ENCODE results near the gene ITGB4.

Gene ITGB4

GRCh38 chr17:75762513-75763268, 41.4 kb downstream of the ITGB4 start:
- Histone ChIP-seq H3K4me1 (ENCODE audit: control insufficient read depth, insufficient read depth, low read length) (peaks cover 8% of the 10 kb centered on the region), H3K27ac (ENCODE audit: low read depth, low read length) (no peak overlapping the region), H3K9ac (ENCODE audit: low read length) (no peak overlapping the region), H3K27me3 (ENCODE audit: control insufficient read depth, insufficient read depth, low read length) (no peaks in the 10 kb centered on the region), H3K36me3 (ENCODE audit: control insufficient read depth, insufficient read depth, low read length) (peaks cover 2% of the 10 kb centered on the region), H3K4me3 (ENCODE audit: low read length) (no peak overlapping the region)

DNA sequence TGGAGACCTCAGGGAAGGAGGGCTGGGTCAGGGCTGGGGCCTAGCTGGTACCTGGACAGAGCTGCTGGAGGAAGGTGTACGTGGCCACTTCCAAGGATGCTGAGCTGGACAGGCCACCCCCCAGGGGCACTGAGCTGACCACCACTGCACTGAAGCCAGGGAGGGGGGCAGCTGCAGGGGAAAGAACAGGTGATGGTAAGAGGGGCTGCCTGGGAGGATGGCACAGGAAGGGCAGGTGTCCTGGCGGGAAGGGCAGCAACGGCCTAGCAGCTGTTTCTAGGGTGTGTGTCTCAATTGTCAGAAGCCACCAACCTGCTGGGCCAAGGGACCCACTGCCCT, 42.0 kb downstream of the ITGB4 start:
- H3K36me3 ChIP-seq (ENCODE audit: control insufficient read depth, insufficient read depth, low read length) = no peaks in the 10 kb centered on the region
- H3K4me3 ChIP-seq (ENCODE audit: low read length) = no peak overlapping the region
- no peak overlapping the region for H3K27ac ChIP-seq (ENCODE audit: low read depth, low read length)
- no peaks in the 10 kb centered on the region for H3K27me3 ChIP-seq (ENCODE audit: control insufficient read depth, insufficient read depth, low read length)
- peaks cover 8% of the 10 kb centered on the region for H3K4me1 ChIP-seq (ENCODE audit: control insufficient read depth, insufficient read depth, low read length)
- H3K9ac ChIP-seq (ENCODE audit: low read length) = no peak overlapping the region

DNA sequence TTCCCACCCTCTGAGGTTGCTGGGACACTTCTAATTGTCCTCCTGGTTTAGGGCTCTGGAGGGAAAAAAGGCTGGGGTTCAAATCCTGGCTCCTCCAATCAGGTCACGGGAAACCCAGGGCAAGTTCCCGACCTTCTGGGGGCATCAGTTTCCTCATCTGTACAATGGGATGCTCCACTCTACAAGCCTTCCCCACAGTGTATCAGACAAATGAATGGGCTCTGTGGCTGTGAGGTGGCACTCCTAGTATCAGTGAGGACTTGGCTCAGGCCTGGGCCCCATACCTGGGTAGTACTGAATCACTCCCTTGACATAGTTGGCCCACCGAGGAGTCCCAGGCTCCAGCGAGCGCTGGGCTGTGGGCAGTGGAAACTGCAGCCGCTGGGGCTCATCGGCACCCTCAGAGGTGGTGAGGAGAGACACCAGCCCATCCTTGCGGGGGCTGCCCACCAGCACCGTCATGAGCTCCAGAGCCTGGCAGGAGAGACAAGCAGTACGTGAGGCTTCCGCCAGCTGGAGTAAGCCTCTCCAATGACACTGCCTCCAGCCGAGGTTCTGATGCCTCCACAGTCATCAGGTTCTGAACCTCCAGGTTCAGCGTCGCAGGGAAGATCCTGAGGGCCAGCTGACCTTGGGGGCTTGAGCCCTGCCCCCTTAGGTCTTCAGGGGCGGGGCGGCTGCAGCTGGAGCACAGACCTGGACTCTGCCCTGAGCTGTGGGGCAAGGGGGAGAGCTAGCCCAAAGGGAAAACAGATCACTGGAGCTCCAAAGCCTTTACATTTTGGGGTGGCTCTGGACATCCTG, 42.6 kb downstream of the ITGB4 start:
- Histone ChIP-seq H3K36me3 (ENCODE audit: control insufficient read depth, insufficient read depth, low read length) (no peaks in the 10 kb centered on the region), H3K9ac (ENCODE audit: low read length) (peak overlapping the region; percentile 71), H3K4me1 (ENCODE audit: control insufficient read depth, insufficient read depth, low read length) (peaks cover 8% of the 10 kb centered on the region), H3K27me3 (ENCODE audit: control insufficient read depth, insufficient read depth, low read length) (no peaks in the 10 kb centered on the region), H3K4me3 (ENCODE audit: low read length) (peak overlapping the region; percentile 72), H3K27ac (ENCODE audit: low read depth, low read length) (no peak overlapping the region)

DNA sequence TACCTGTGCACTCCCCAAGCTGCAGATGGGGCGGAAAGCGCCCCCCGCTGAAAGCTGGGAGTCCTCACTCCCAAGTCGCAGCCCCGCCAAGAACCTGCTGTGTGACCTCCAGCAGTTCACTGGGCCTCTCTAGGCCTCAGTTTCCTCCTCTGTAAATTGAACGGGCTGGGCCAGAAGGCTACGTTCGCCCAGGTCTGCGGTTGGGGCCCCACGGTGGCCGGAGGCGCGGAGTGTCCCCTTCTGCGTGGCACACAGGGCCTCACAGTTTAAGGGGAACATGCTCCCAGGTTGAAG, 43.1 kb downstream of the ITGB4 start:
- peaks cover 8% of the 10 kb centered on the region for H3K4me1 ChIP-seq (ENCODE audit: control insufficient read depth, insufficient read depth, low read length)
- H3K4me3 ChIP-seq (ENCODE audit: low read length) = peak overlapping the region; percentile 72
- no peaks in the 10 kb centered on the region for H3K36me3 ChIP-seq (ENCODE audit: control insufficient read depth, insufficient read depth, low read length)
- no peaks in the 10 kb centered on the region for H3K27me3 ChIP-seq (ENCODE audit: control insufficient read depth, insufficient read depth, low read length)
- peak overlapping the region; percentile 71 for H3K9ac ChIP-seq (ENCODE audit: low read length)
- H3K27ac ChIP-seq (ENCODE audit: low read depth, low read length) = peak overlapping the region; percentile 83

DNA sequence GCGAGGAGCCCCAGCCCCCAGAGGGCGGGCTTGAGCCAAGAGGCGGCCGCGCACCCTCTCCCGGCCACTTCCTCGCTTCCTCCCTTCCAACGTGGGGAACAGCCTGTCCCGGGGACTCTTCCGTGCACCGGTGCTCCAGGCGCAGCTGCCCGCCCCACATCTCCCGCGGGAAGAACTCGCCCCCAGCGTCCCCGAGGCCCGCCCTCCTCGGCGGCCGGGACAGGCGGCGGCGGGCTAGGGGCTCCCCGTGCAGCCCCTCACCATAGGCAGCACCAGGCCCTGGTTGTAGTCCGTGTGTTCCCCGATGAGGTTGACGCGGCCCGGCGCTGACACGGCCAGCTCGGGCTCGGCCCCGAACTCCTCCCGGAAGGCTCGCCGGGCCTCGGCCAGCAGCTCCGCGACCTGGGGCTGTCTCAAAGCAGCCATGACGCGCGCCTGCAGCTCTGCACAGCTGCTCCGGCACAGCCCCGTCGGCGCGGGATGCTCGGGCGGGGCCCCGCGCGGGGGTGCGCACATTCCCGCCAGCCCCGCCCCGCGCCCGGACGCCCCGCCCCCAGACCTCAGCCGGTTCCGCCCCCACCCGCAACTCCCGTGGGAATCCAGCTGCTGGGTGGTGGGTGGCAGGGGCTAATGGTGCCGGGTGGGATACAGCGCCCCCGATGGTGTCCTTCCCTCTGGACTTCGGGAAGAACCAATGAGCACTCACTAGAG, 43.6 kb downstream of the ITGB4 start, which contains the start of gene GALK1:
Gene GALK1 (minus strand): TSS at position 482 of the 711 bp plus-strand sequence. CDS start 56 bp downstream, at position 426.
- peak within 1 kb of the TSS; percentile 72 for H3K4me3 ChIP-seq (ENCODE audit: low read length)
- H3K36me3 ChIP-seq (ENCODE audit: control insufficient read depth, insufficient read depth, low read length) = no peaks in the 10 kb centered on the region
- no peaks in the 10 kb centered on the region for H3K27me3 ChIP-seq (ENCODE audit: control insufficient read depth, insufficient read depth, low read length)
- peaks cover 8% of the 10 kb centered on the region for H3K4me1 ChIP-seq (ENCODE audit: control insufficient read depth, insufficient read depth, low read length)
- H3K27ac ChIP-seq (ENCODE audit: low read depth, low read length) = peak within 1 kb of the TSS; percentile 83
- peak within 1 kb of the TSS; percentile 71 for H3K9ac ChIP-seq (ENCODE audit: low read length)

GRCh38 chr17:75765981-75766380, 44.7 kb downstream of the ITGB4 start:
- no peaks in the 10 kb centered on the region for H3K36me3 ChIP-seq (ENCODE audit: control insufficient read depth, insufficient read depth, low read length)
- peaks cover 8% of the 10 kb centered on the region for H3K4me1 ChIP-seq (ENCODE audit: control insufficient read depth, insufficient read depth, low read length)
- H3K9ac ChIP-seq (ENCODE audit: low read length) = no peak overlapping the region
- H3K27ac ChIP-seq (ENCODE audit: low read depth, low read length) = no peak overlapping the region
- H3K4me3 ChIP-seq (ENCODE audit: low read length) = no peak overlapping the region
- H3K27me3 ChIP-seq (ENCODE audit: control insufficient read depth, insufficient read depth, low read length) = no peaks in the 10 kb centered on the region

- H3K36me3 ChIP-seq (ENCODE audit: control insufficient read depth, insufficient read depth, low read length) = no peaks in the 10 kb centered on the region
- H3K27ac ChIP-seq (ENCODE audit: low read depth, low read length) = no peak overlapping the region
- no peak overlapping the region for H3K9ac ChIP-seq (ENCODE audit: low read length)
- H3K27me3 ChIP-seq (ENCODE audit: control insufficient read depth, insufficient read depth, low read length) = no peaks in the 10 kb centered on the region
- no peak overlapping the region for H3K4me3 ChIP-seq (ENCODE audit: low read length)
- peaks cover 8% of the 10 kb centered on the region for H3K4me1 ChIP-seq (ENCODE audit: control insufficient read depth, insufficient read depth, low read length)
Observed at GRCh38 chr17:75767881-75768280, 46.6 kb downstream of the ITGB4 start.

DNA sequence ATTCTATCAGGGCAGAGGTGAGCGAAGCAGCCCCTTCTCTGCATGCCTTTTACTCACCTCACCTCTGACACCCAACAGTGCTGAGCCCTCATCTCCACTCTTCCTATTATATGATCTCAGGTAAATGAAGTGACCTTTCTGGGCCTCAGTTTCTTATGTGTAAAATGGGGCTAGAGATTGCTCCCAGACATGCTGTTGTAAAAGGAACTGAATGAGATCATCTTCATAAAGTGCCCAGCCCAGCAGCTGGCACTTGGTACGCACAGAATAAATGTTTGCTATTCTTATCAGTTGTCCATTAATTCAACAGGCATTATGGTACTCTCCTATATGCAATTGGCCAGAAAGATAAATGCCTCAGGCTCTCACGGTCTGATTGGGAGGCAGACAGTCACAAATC, 48.3 kb downstream of the ITGB4 start:
- Histone ChIP-seq H3K36me3 (ENCODE audit: control insufficient read depth, insufficient read depth, low read length) (no peaks in the 10 kb centered on the region), H3K9ac (ENCODE audit: low read length) (no peak overlapping the region), H3K27me3 (ENCODE audit: control insufficient read depth, insufficient read depth, low read length) (no peaks in the 10 kb centered on the region), H3K27ac (ENCODE audit: low read depth, low read length) (no peak overlapping the region), H3K4me1 (ENCODE audit: control insufficient read depth, insufficient read depth, low read length) (no peaks in the 10 kb centered on the region), H3K4me3 (ENCODE audit: low read length) (no peak overlapping the region)

DNA sequence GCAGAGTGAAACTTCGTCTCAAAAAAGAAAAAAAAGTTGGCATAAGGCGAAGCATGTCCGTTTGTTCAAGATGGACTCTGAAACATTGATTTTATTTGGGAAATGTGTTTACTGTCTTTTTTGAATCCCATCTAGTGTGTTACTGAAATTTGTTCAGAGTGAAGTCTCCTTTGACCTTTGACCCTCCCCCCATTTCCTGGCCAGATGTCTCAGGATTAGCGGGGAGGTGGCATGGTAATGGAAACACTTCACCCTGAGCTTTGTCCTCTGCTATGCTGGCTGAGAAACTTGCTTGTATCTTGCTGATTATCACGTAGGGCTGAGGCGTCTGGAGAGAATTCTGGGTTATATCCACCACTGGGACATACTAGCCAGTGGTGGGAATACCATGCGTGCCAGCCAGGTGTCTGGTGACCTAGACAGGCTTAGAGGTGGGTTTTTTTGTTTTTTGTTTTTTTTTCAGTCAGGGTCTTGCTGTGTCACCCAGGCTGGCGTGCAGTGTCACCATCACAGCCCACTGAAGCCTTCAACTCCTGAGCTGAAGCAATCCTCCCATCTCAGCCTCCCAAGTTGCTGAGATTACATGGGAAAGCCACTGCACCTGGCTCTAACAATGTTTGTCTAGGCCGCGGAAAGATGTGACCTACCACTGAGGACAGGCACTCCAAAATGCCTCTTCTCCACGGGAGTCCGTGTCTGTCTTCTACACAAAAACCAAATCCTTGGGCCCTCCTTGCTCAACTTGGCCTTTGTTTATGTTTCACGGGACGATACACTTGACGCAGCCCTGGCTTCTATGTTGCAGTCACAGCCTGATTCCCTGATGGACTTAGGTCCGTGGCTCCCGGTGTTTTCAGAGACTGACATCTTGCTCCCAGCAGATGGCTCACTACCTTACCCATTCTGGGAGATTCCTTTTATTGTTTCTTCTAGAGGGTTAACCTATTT, 50.3 kb downstream of the ITGB4 start:
- H3K4me3 ChIP-seq (ENCODE audit: low read length) = no peak overlapping the region
- no peaks in the 10 kb centered on the region for H3K27me3 ChIP-seq (ENCODE audit: control insufficient read depth, insufficient read depth, low read length)
- H3K4me1 ChIP-seq (ENCODE audit: control insufficient read depth, insufficient read depth, low read length) = peaks cover 8% of the 10 kb centered on the region
- peaks cover 9% of the 10 kb centered on the region for H3K36me3 ChIP-seq (ENCODE audit: control insufficient read depth, insufficient read depth, low read length)
- H3K9ac ChIP-seq (ENCODE audit: low read length) = no peak overlapping the region
- no peak overlapping the region for H3K27ac ChIP-seq (ENCODE audit: low read depth, low read length)

DNA sequence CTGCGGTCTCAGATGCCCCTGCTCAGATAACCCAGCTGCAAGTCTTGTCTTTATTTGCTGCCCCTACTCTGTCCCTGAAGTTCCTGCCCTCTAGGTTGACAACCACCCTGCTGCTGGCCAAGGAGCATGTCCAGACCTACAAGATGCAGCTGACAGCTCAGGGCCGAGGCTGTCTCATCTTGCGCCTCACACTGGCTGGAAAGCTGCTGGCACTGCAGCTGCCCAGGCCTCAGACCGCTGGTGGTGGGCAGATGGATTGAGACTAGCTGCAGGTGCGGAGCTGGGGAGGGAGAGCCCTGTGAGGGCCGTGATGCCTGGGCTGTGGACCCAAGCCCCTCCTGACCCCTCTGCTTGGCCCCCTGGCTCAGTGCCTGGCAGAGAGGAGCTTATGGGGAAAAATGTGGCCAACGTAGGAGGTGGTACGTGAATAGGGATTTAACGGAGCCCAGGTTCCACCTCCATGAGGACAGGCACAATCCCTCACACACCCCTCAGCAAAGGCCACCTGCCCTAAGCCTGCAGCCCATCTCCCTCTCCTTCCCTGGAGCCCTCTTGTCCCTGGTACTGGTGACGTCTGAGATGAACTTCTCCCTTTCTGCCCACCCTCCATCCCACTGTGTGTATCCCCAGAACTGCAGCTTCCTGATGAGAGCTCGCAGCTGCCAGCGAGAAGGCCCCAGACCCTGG, 52.0 kb downstream of the ITGB4 start:
- Histone ChIP-seq H3K27ac (ENCODE audit: low read depth, low read length) (no peak overlapping the region), H3K4me1 (ENCODE audit: control insufficient read depth, insufficient read depth, low read length) (peaks cover 16% of the 10 kb centered on the region)

DNA sequence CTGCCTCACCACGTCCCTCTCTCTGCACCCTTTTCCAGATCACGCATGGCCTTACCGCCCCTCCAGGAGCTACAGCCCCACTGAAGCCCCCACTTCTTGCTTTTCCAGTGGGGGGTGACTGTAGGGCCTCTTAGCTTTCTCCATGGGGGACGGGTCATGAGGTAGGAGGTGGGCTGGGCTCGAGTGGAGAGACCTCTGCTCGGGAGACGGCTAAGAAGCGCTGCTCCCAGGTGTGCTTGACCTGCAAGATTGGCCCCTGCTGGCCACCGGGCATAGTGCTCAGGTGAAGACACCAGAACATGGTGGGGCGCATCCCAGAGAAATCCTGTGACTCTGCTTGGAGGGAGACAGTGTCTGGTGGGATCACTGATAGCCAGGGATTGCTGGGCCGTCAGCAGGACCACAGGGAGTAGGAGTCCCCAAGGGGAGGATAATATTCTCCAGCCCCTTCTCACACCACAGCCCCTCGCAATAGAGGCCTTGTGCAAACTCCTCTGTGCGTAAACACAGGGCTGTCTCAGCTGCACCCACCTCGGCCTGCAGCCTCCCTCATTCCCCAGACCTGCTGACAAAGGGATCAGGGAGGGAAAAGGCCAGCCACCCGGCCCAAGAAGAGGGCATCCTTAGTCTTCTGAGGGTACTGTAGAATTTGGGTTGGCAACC, 52.7 kb downstream of the ITGB4 start:
- H3K4me3 ChIP-seq (ENCODE audit: low read length) = no peak overlapping the region
- peaks cover 22% of the 10 kb centered on the region for H3K36me3 ChIP-seq (ENCODE audit: control insufficient read depth, insufficient read depth, low read length)
- peaks cover 16% of the 10 kb centered on the region for H3K4me1 ChIP-seq (ENCODE audit: control insufficient read depth, insufficient read depth, low read length)
- H3K27ac ChIP-seq (ENCODE audit: low read depth, low read length) = no peak overlapping the region
- no peak overlapping the region for H3K9ac ChIP-seq (ENCODE audit: low read length)
- no peaks in the 10 kb centered on the region for H3K27me3 ChIP-seq (ENCODE audit: control insufficient read depth, insufficient read depth, low read length)

More for the DNA sequence above, 52.0 kb downstream of the ITGB4 start:
- Histone ChIP-seq H3K36me3 (ENCODE audit: control insufficient read depth, insufficient read depth, low read length) (peaks cover 16% of the 10 kb centered on the region), H3K4me3 (ENCODE audit: low read length) (no peak overlapping the region), H3K27me3 (ENCODE audit: control insufficient read depth, insufficient read depth, low read length) (no peaks in the 10 kb centered on the region), H3K9ac (ENCODE audit: low read length) (no peak overlapping the region)

All from rectal smooth muscle tissue (tissue), 1 donor.